ENCODE measurements around the gene NPHP4. TPM values are rescaled to one million over a fixed set of nuclear protein-coding genes. Genes with fewer than 3 reads are reported as not detected.

The NPHP4 gene
- total RNA-seq, 1 experiment from 2014 or later: 20.0 TPM

DNA sequence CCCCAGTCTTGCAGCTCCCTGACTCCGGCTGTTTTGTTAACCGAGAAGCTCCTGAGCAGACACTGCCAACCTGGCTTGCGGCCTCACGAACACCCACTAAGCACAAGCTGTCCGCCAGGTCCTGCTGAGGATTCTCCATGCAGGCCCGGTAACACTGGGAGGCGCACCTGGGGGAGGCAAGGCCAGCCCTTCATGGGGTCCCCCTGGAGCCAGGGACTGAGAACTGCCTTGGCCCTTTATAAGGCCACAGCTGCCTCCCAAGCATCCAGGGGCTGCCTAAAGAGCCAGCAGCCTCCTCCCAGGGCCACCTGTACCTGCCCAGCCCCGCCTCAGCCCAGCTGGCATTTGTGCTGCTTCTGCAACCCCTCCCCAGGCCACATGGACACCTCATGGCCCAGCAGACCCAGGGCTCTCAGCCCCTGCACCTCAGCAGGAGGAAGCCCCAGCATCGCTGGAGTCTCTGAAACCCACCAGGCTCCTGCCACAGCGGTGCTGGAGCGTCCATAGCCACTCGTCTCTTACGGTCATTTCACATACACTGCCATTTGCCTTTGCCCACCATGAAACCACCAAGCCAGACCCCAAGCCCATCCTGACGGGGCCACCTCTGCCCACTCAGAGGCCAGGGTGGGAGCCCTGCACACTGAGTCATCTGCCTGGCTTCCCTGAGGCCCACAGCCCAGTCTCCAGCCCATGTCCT, 82.5 kb downstream of the NPHP4 start:
- H3K9me3 ChIP-seq (ENCODE audit: control insufficient read depth in 1 of 2, insufficient read depth in 1 of 2, low read depth in 1 of 2, low read length in 2 of 2): no peaks in the 10 kb centered on the region
- 0 out of 4 replicates have a peak, but pooled peaks cover 0 to 3% of the 10 kb centered on the region in 2 experiments for H3K36me3 ChIP-seq (ENCODE audit: control insufficient read depth in 1 of 2, insufficient read depth in 2 of 2, low read length in 2 of 2)
- no peak for DNase-seq (ENCODE audit: low read depth, low spot score)
- H3K4me1 ChIP-seq (ENCODE audit: control insufficient read depth in 1 of 2, insufficient read depth in 2 of 2, low read length in 2 of 2): peaks cover 5 to 6% of the 10 kb centered on the region in 2 experiments; a peak in 3 of 4 replicates
- no peak for TF ChIP-seq SP1 (IDR thresholded peaks at IDR 0.05; ENCODE audit: low read depth)
- no peak for TF ChIP-seq ZBTB33 (IDR thresholded peaks at IDR 0.05; ENCODE audit: extremely low read depth, insufficient replicate concordance, low read length)
- no peak for TF ChIP-seq EZH2 (IDR thresholded peaks at IDR 0.05)
- TF ChIP-seq EGR1 (IDR thresholded peaks at IDR 0.05; ENCODE audit: low read depth): no peak
- no peak for TF ChIP-seq YY1 (IDR thresholded peaks at IDR 0.05; ENCODE audit: extremely low read depth, insufficient replicate concordance, low read depth, low read length)
- no peak for TF ChIP-seq POLR2AphosphoS5 (IDR thresholded peaks at IDR 0.05; ENCODE audit: low read depth, low read length)
- TF ChIP-seq, protein P1, sequence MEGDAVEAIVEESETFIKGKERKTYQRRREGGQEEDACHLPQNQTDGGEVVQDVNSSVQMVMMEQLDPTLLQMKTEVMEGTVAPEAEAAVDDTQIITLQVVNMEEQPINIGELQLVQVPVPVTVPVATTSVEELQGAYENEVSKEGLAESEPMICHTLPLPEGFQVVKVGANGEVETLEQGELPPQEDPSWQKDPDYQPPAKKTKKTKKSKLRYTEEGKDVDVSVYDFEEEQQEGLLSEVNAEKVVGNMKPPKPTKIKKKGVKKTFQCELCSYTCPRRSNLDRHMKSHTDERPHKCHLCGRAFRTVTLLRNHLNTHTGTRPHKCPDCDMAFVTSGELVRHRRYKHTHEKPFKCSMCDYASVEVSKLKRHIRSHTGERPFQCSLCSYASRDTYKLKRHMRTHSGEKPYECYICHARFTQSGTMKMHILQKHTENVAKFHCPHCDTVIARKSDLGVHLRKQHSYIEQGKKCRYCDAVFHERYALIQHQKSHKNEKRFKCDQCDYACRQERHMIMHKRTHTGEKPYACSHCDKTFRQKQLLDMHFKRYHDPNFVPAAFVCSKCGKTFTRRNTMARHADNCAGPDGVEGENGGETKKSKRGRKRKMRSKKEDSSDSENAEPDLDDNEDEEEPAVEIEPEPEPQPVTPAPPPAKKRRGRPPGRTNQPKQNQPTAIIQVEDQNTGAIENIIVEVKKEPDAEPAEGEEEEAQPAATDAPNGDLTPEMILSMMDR (IDR thresholded peaks at IDR 0.05 in 2 of 3, conservative IDR thresholded peaks at IDR 0.05 in 1 of 3; ENCODE audit: borderline replicate concordance in 1 of 3, insufficient read depth in 1 of 3, low read depth in 2 of 3, low read length in 2 of 3): no peak
- no peaks in the 10 kb centered on the region for H3K79me2 ChIP-seq (ENCODE audit: insufficient read depth, low read length)
- H3K4me3 ChIP-seq (replicated peaks in 1 of 2; ENCODE audit: low read depth in 1 of 2, low read length in 2 of 2): no peak overlapping the region
- no peak overlapping the region for H3K9ac ChIP-seq (ENCODE audit: low read length)
- no peaks in the 10 kb centered on the region for H3K27me3 ChIP-seq (ENCODE audit: insufficient read depth, low read length)
- H2AFZ ChIP-seq (ENCODE audit: low read depth, low read length, poor library complexity, severe bottlenecking): no peak overlapping the region
- H4K20me1 ChIP-seq (ENCODE audit: insufficient read depth): no peaks in the 10 kb centered on the region
- CTCF ChIA-PET: no interaction called here
- no TSS peak for BruUV-seq (replicated peaks)
- H3K9me2 ChIP-seq (ENCODE audit: insufficient read depth): no peaks in the 10 kb centered on the region
- ATAC-seq: no peak
- RAD21 ChIA-PET (ENCODE audit: low non-redundant PET in 1 of 2, low total read pairs in 2 of 2, uncharacterized antibody in 2 of 2, unreplicated experiment in 2 of 2): no interaction called here
- intact Hi-C loops (cut with micrococcal nuclease): no loop called here
- POLR2A ChIA-PET: no interaction called here
- no peak overlapping the region for H3K27ac ChIP-seq (ENCODE audit: low read depth, low read length)
- no peak overlapping the region for H3K4me2 ChIP-seq (ENCODE audit: low read length)
